MCF 10A (cell line): ENCODE data around the gene DTWD1. TPM values are rescaled to one million over a fixed set of nuclear protein-coding genes. Genes with fewer than 3 reads are reported as not detected.
"Not testable (repeated sequence)": the region's sequence is repeated elsewhere in the genome, so short reads cannot be mapped to it uniquely, and the experiment has no call there.

ENCODE experiments used
- BruUV-seq: library from RNA; stranded (reverse); fragments of 400-500 nt; replicated peaks from 2 replicates; lab custom pipeline; 2021; lab: Mats Ljungman, UMichigan
- CTCF ChIA-PET: fragments of 300-600 bp; sonication (Branson Sonifier 250); formaldehyde crosslinking; extraction: SDS; loops from one replicate; lab custom pipeline; 2021; ENCODE audit warnings: antibody characterized with exemption, inconsistent platforms; lab: Yijun Ruan, JAX
- POLR2A ChIA-PET: fragments of 300-600, 350-650 bp; sonication (Branson Sonifier 250); formaldehyde crosslinking; extraction: SDS; loops from one replicate; lab custom pipeline; 2020; ENCODE audit warnings: antibody characterized with exemption, inconsistent platforms; lab: Yijun Ruan, JAX
- DNase-seq: peaks from one replicate; pipeline ENCODE4 v3.0.0-alpha.2; 2018; ENCODE audit not compliant: unreplicated experiment
- H3K27ac Mint-ChIP-seq: one replicate; pipeline ENCODE4 v1.8.0; 2022; ENCODE audit warnings: mild to moderate bottlenecking, low read depth, mixed read lengths; ENCODE audit not compliant: unreplicated experiment
- H3K27me3 Mint-ChIP-seq: one replicate; pipeline ENCODE4 v1.8.0; 2022; ENCODE audit warnings: mixed read lengths; ENCODE audit not compliant: insufficient read depth, unreplicated experiment
- H3K36me3 Mint-ChIP-seq: one replicate; pipeline ENCODE4 v1.8.0; 2022; ENCODE audit warnings: mild to moderate bottlenecking, moderate library complexity, mixed read lengths; ENCODE audit not compliant: insufficient read depth, unreplicated experiment
- H3K4me1 Mint-ChIP-seq: one replicate; pipeline ENCODE4 v1.8.0; 2022; ENCODE audit warnings: mixed read lengths; ENCODE audit not compliant: insufficient read depth, unreplicated experiment
- H3K4me3 Mint-ChIP-seq: one replicate; pipeline ENCODE4 v1.8.0; 2022; ENCODE audit warnings: mild to moderate bottlenecking, moderate library complexity, mixed read lengths; ENCODE audit not compliant: unreplicated experiment
- H3K9me3 Mint-ChIP-seq: one replicate; pipeline ENCODE4 v1.8.0; 2022; ENCODE audit warnings: mixed read lengths; ENCODE audit not compliant: unreplicated experiment
- CTCF ChIP-seq: fragments of 200-600 bp; IDR thresholded peaks from one replicate; pipeline ENCODE4 v1.8.0; 2022; ENCODE audit warnings: antibody characterized with exemption, mild to moderate bottlenecking; ENCODE audit not compliant: unreplicated experiment
- intact Hi-C: fragments of 100-400 bp; cut with micrococcal nuclease; formaldehyde crosslinking; loops from 2 replicates; pipeline ENCODE4 v1.14.1; 2022
- total RNA-seq: library from RNA; stranded (reverse); gene quantifications from 2 replicates; pipeline ENCODE4 v1.2.3, GENCODE V29; 2022

DTWD1 gene
- total RNA-seq, 1 experiment from 2014 or later = 31.0 TPM

GRCh38 chr15:49652922-49653321 lies 32.1 kb downstream of the DTWD1 start:
- Mint-ChIP-seq H3K4me3 (no peak overlapping the region), H3K27ac (no peak overlapping the region), H3K36me3 (peaks cover 6% of the 10 kb centered on the region), H3K9me3 (peaks cover 23% of the 10 kb centered on the region), H3K27me3 (no peaks in the 10 kb centered on the region), H3K4me1 (no peaks in the 10 kb centered on the region)
- ChIA-PET POLR2A (interaction anchor here (1.2 kb wide), 1 partner anchor 204 kb away, joined by 4 read pairs; no protein-coding TSS in a partner anchor), CTCF (no interaction called here)
- no TSS peak for BruUV-seq
- intact Hi-C loops = no loop called here
- no peak for TF ChIP-seq CTCF
- no peak for DNase-seq

- no TSS peak for BruUV-seq
- ChIA-PET POLR2A (no interaction called here), CTCF (no interaction called here)
- no peak for TF ChIP-seq CTCF
- Mint-ChIP-seq H3K4me1 (no peaks in the 10 kb centered on the region), H3K9me3 (peaks cover 23% of the 10 kb centered on the region), H3K27ac (no peak overlapping the region), H3K27me3 (no peaks in the 10 kb centered on the region), H3K4me3 (no peak overlapping the region), H3K36me3 (peaks cover 6% of the 10 kb centered on the region)
- intact Hi-C loops = no loop called here
- no peak for DNase-seq
Observed at GRCh38 chr15:49656734-49657133, 35.9 kb downstream of the DTWD1 start.

GRCh38 chr15:49664716-49665115 lies 43.9 kb downstream of the DTWD1 start:
- intact Hi-C loops = no loop called here
- no peak overlapping the region for H3K4me3 Mint-ChIP-seq
- no TSS peak for BruUV-seq
- no peak for DNase-seq
- H3K36me3 Mint-ChIP-seq = no peaks in the 10 kb centered on the region
- CTCF ChIA-PET = interaction anchor here (0.9 kb wide), 1 partner anchor 428 kb away, joined by 4 read pairs; no protein-coding TSS in a partner anchor
- H3K27me3 Mint-ChIP-seq = no peaks in the 10 kb centered on the region
- no peak overlapping the region for H3K27ac Mint-ChIP-seq
- H3K9me3 Mint-ChIP-seq = no peaks in the 10 kb centered on the region
- POLR2A ChIA-PET = no interaction called here
- no peaks in the 10 kb centered on the region for H3K4me1 Mint-ChIP-seq
- no peak for TF ChIP-seq CTCF

- H3K27ac Mint-ChIP-seq, H3K9me3 Mint-ChIP-seq, POLR2A ChIA-PET, intact Hi-C loops, BruUV-seq, DNase-seq, H3K4me1 Mint-ChIP-seq, H3K27me3 Mint-ChIP-seq, CTCF ChIA-PET, H3K36me3 Mint-ChIP-seq, H3K4me3 Mint-ChIP-seq: not testable (repeated sequence)
Observed at GRCh38 chr15:49666486-49666885, 45.6 kb downstream of the DTWD1 start.

GRCh38 chr15:49669288-49669687 lies 48.4 kb downstream of the DTWD1 start:
- intact Hi-C loops = no loop called here
- CTCF ChIA-PET = interaction anchor here (0.9 kb wide), 1 partner anchor 9 kb away, joined by 3 read pairs; no protein-coding TSS in a partner anchor
- BruUV-seq = no TSS peak
- no peak for TF ChIP-seq CTCF
- Mint-ChIP-seq H3K27me3 (no peaks in the 10 kb centered on the region), H3K9me3 (no peaks in the 10 kb centered on the region), H3K4me1 (peaks cover 2% of the 10 kb centered on the region), H3K27ac (no peak overlapping the region), H3K4me3 (no peak overlapping the region), H3K36me3 (no peaks in the 10 kb centered on the region)
- POLR2A ChIA-PET = interaction anchor here (0.6 kb wide), 1 partner anchor 43 kb away, joined by 3 read pairs; no protein-coding TSS in a partner anchor
- DNase-seq = no peak
